ENCODE results near the gene CENPK.

The CENPK gene

GRCh38 chr5:65546141-65546540 is 16.8 kb downstream of the CENPK start:
- DNase-seq (ENCODE audit: extremely low read depth, low read depth), result no peak
- no peak for TF ChIP-seq CTCF (IDR thresholded peaks at IDR 0.05; ENCODE audit: low read depth, low read length)

DNA sequence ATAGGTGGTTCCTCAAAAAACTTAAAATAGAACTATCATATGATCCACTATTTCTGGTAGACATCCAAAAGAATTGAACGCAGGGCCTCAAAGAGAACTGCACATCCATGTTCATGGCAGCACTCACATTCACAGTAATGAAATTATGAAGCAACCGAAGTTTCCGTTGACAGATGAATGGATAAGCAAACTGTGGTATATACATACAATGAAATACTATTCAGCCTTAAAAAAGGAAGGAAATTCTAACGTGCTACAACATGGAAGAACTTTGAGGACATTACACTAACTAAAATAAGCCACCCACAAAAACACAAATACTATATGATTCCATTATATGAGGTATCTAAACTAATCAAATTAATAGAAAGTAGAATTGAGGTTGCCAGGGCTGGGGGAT is 18.5 kb downstream of the CENPK start:
- DNase-seq (ENCODE audit: extremely low read depth, low read depth), result no peak
- no peak for TF ChIP-seq CTCF (IDR thresholded peaks at IDR 0.05; ENCODE audit: low read depth, low read length)

- no peak for DNase-seq (ENCODE audit: extremely low read depth, low read depth)
- no peak for TF ChIP-seq CTCF (IDR thresholded peaks at IDR 0.05; ENCODE audit: low read depth, low read length)
Observed at GRCh38 chr5:65539827-65540226, 23.1 kb downstream of the CENPK start.

DNA sequence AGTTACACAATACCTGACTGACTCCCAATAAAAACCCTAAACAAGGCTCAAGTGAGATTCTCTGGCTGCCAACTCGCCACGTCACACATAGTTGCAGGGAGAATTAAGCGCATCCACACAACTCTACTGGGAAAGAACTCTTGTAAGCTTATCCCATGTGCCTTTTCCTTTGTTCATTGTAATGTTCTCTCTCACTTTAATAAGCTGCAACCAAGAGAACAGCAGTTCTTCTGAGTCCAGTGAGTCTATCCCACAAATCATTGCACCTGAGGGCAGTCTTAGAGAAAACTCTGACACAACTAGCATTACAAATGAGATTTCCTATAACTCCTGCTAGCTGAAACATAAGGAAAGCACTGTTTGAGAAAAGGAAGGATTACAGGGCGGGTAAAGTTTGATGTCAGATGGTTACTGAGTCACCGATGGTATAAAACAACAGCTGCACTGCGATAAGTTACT is 27.4 kb downstream of the CENPK start:
- no peak for DNase-seq (ENCODE audit: extremely low read depth, low read depth)
- no peak for TF ChIP-seq CTCF (IDR thresholded peaks at IDR 0.05; ENCODE audit: low read depth, low read length)

- no peak for DNase-seq (ENCODE audit: extremely low read depth, low read depth)
- TF ChIP-seq CTCF (IDR thresholded peaks at IDR 0.05; ENCODE audit: low read depth, low read length), result no peak
Observed at GRCh38 chr5:65530904-65531303, 32.1 kb downstream of the CENPK start.

GRCh38 chr5:65525726-65526125 is 37.2 kb downstream of the CENPK start:
- TF ChIP-seq CTCF (IDR thresholded peaks at IDR 0.05; ENCODE audit: low read depth, low read length), result no peak
- no peak for DNase-seq (ENCODE audit: extremely low read depth, low read depth)

DNA sequence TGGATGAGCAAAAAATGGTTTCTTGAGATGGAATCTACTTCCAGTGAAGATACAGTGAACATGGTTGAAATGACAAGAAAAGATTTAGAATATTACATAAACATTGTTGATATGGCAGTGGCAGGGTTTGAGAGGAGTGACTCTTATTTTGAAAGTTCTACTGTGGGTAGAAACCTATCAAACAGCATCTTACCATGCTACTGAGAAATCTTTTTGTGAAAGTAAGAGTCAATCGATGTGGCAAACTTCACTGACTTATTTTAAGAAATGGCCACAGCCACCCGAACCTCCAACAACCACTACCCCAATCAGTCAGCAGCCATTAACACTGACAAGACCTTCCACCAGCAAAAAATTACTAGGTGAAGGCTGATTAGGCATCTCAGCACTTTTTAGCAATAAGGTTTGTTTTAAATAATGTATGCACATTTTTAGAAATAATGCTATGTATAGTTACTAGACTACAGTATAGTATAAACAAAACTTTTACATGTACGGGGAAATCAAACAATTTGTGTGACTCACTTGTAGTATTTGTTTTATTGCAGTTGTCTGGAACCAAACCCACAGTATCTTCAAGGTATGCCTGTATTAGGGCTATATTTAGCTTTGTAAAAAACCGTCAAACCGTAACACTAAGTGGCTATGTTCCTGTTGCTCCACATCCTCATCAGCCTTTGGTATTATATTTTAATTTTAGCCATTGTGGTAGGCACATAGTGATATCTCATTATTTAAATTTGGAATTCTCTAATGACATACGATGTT is 50.6 kb downstream of the CENPK start:
- no peak for TF ChIP-seq CTCF (IDR thresholded peaks at IDR 0.05; ENCODE audit: low read depth, low read length)
- no peak for DNase-seq (ENCODE audit: extremely low read depth, low read depth)

Measured in AG09319 (cell line).